ENCODE measurements around the gene HDAC1. TPM values are rescaled to one million over a fixed set of nuclear protein-coding genes. Genes with fewer than 3 reads are reported as not detected.
"Not testable (repeated sequence)": the region's sequence is repeated elsewhere in the genome, so short reads cannot be mapped to it uniquely, and the experiment has no call there.

HDAC1 gene
- total RNA-seq, 4 donors from 2014 or later = 49.5 to 60.5 (median 59.5) TPM

GRCh38 chr1:32256473-32257226, 35.2 kb upstream of the HDAC1 start:
- no peak for ATAC-seq
- H3K27me3 ChIP-seq = peaks cover 13% of the 10 kb centered on the region
- H3K4me3 ChIP-seq = no peak overlapping the region
- H3K4me1 ChIP-seq = no peaks in the 10 kb centered on the region
- no peak for TF ChIP-seq EP300 (IDR thresholded peaks at IDR 0.05)
- no peak for TF ChIP-seq POLR2AphosphoS5 (IDR thresholded peaks at IDR 0.05)
- TF ChIP-seq CTCF (IDR thresholded peaks at IDR 0.05) = no peak
- no peak for TF ChIP-seq POLR2A (IDR thresholded peaks at IDR 0.05)
- WGBS, 2 donors (ENCODE audit: low coverage in 1 of 2) = 59 to 64% methylated on average over 7 to 9 of the region's 9 CpGs
- H3K36me3 ChIP-seq = no peaks in the 10 kb centered on the region
- H3K27ac ChIP-seq = no peak overlapping the region
- H3K9me3 ChIP-seq = no peaks in the 10 kb centered on the region

- Histone ChIP-seq H3K9me3 (no peaks in the 10 kb centered on the region), H3K4me3 (no peak overlapping the region), H3K27ac (no peak overlapping the region), H3K4me1 (no peaks in the 10 kb centered on the region), H3K36me3 (no peaks in the 10 kb centered on the region), H3K27me3 (peaks cover 13% of the 10 kb centered on the region)
- TF ChIP-seq CTCF (IDR thresholded peaks at IDR 0.05) (no peak), EP300 (IDR thresholded peaks at IDR 0.05) (no peak), POLR2AphosphoS5 (IDR thresholded peaks at IDR 0.05) (no peak), POLR2A (IDR thresholded peaks at IDR 0.05) (no peak)
- ATAC-seq = no peak
- 92 to 96% methylated on average over 4 to 6 of the region's 6 CpGs for WGBS, 2 donors (ENCODE audit: low coverage in 1 of 2)
Measured at GRCh38 chr1:32257227-32257508, 34.7 kb upstream of the HDAC1 start.

GRCh38 chr1:32263236-32263593, 28.7 kb upstream of the HDAC1 start:
- H3K4me1 ChIP-seq, H3K27me3 ChIP-seq, H3K4me3 ChIP-seq, ATAC-seq, H3K36me3 ChIP-seq, H3K27ac ChIP-seq, H3K9me3 ChIP-seq: not testable (repeated sequence)
- 85 to 97% methylated on average over 4 of the region's 4 CpGs for WGBS, 2 donors (ENCODE audit: low coverage in 1 of 2)

GRCh38 chr1:32263744-32264143, 28.1 kb upstream of the HDAC1 start:
- 78 to 82% methylated on average over 4 of the region's 4 CpGs for WGBS, 2 donors (ENCODE audit: low coverage in 1 of 2)
- no peak for ATAC-seq
- Histone ChIP-seq H3K36me3 (no peaks in the 10 kb centered on the region), H3K4me1 (no peaks in the 10 kb centered on the region), H3K27me3 (no peaks in the 10 kb centered on the region), H3K4me3 (no peak overlapping the region), H3K27ac (no peak overlapping the region), H3K9me3 (no peaks in the 10 kb centered on the region)
- TF ChIP-seq CTCF (IDR thresholded peaks at IDR 0.05) (no peak), POLR2A (IDR thresholded peaks at IDR 0.05) (no peak), EP300 (IDR thresholded peaks at IDR 0.05) (no peak), POLR2AphosphoS5 (IDR thresholded peaks at IDR 0.05) (no peak)

- Histone ChIP-seq H3K9me3 (no peaks in the 10 kb centered on the region), H3K27ac (no peak overlapping the region), H3K4me3 (no peak overlapping the region), H3K27me3 (no peaks in the 10 kb centered on the region), H3K4me1 (no peaks in the 10 kb centered on the region), H3K36me3 (no peaks in the 10 kb centered on the region)
- WGBS, 2 donors (ENCODE audit: low coverage in 1 of 2) = 95% methylated on average over 5 of the region's 9 CpGs; no CpG with 5 or more reads in 1 of the 2 donors
- no peak for ATAC-seq
- TF ChIP-seq EP300 (IDR thresholded peaks at IDR 0.05) (no peak), POLR2A (IDR thresholded peaks at IDR 0.05) (no peak), CTCF (IDR thresholded peaks at IDR 0.05) (no peak), POLR2AphosphoS5 (IDR thresholded peaks at IDR 0.05) (no peak)
Measured at GRCh38 chr1:32265846-32266245, 26.0 kb upstream of the HDAC1 start.

All from gastroesophageal sphincter (tissue), 4 donors.